GM04503 (cell line): ENCODE measurements around the gene P2RX7.

Experiments used
- DNase-seq: peaks from one replicate; pipeline ENCODE4 v3.0.0-alpha.2; 2012; ENCODE audit warnings: low read depth

Gene P2RX7

DNA sequence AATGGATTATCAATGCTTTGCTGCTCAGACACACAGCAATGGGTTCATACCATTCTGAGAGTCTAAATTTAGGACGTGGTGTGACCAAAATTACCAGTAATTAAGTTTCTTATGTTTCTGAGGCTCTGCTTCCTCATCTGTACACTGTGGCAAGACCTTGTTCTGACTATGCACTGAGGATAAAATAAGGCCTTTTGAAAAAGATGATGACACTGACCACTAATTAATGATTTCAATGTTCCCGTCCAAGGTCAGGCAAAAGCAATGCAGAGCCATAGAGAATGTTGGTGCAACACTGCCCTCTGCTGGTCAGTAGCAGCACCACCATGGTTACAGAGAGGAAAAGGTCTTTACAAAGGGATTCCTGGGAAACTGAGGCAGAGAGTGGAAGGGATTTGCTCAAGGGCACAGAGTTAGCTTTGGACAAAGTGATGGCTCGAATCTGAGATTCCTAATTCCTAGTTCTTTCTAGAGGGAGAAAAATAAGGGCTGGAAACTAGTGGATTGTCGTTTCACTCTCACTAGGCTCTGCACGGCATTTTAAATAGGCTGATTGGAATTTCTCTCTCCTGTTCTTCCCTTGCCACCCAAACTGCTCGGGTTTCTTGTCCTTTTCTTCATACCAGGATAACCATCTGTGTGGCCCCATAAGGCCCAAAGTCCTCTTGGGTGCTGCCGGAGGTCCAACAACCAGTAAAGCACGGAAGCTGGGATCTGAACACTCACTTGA lies 22.3 kb upstream of the P2RX7 start:
- peak; percentile 37 for DNase-seq

DNA sequence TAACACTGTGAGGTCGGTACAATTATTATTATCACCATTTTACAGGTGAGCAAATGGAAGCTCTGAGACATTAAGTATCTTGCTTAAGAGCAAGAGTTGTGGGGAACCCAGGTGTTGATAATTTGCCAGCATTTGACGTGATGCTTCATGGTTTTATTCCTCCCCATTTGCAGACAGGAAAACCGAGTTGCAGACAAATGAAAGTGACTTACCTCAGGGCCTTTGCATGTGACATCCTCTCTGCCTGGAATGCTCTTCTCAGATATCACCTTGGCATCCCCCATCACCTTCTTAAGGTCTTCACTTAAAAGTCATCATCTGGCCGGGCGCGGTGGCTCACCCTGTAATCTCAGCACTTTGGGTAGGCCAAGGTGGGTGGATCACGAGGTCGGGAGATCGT lies 21.0 kb upstream of the P2RX7 start:
- DNase-seq, result no peak

DNA sequence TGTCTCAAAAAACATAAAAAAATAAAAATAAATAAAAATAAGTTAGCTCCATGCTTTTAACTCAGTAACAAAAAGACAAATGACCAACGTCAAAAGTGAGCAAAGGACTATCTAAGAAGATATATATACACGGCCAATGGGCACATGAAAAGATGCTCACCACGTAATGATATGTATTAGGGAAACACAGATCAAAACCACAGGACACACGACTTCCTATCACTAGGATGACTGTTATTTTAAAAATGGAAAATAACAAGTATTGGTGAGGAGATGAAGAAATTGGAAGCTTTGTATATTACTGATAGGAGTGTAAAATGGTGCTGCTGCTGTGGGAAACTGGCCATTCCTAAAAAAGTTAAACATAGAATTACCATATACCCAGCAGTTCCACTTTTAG lies 20.2 kb upstream of the P2RX7 start:
- DNase-seq, result no peak

DNA sequence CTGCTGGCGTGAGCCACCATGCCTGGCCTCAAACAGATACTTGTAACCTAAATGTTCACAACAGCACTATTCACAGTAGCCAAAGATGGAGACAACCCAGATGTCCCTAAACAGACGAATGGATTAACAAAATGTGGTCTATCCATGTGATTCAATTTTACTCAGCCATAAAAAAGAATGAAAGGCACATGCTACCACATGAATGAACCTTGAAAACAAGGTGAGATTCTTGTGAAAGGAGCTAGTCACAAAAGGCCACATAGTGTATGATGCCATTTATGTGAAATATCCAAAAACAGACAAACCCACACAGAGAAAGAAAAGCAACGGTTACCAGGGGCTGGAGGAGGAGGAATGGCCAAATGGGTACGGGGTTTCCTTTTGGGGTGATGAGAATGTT lies 19.6 kb upstream of the P2RX7 start:
- no peak for DNase-seq

DNA sequence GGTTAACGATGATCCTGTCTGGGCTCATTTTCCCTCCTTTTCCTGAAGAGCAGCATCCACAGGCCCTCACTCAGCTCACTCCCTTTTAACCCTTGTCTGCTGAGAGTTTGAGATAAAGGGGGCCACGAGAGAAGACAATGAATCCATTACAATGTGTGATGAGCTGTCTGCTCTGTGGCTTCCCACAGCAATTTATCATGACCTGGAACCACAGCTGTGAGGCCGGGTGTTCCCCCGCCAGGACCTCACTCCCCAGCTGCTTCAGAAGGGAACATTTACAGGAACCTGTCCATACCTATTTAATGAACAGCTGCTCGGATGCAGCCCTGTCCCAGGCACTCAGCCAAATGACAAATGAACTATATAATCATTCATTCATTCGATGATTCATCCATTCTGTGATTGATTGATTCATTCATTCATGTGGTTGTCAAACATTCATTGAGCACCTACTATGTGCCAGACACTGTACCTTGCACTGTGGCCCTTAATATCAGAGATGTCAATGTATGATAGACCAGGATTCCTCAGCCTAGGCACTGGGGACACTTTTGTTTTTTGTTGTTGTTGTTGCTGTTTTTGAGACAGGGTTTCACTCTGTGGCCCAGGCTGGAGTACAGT lies 18.5 kb upstream of the P2RX7 start:
- DNase-seq, result no peak

DNA sequence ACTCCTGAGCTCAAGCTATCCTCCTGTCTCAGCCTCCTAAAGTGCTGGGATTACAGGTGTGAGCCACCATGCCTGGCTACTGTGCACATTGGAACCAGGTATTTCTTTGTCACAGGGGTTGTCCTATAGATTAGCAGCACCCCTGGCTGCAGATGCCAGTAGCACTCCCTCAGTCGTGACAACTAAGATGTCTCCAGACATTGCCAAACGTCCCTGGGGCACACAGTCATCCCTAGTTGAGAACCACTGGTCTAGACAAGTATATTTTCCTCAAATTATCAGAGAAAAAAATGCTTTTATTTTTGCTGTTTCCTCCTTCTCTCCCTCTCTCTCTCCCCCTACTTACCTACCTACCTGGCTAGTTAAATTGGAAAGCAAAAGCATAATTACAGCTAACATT lies 17.9 kb upstream of the P2RX7 start:
- no peak for DNase-seq

DNA sequence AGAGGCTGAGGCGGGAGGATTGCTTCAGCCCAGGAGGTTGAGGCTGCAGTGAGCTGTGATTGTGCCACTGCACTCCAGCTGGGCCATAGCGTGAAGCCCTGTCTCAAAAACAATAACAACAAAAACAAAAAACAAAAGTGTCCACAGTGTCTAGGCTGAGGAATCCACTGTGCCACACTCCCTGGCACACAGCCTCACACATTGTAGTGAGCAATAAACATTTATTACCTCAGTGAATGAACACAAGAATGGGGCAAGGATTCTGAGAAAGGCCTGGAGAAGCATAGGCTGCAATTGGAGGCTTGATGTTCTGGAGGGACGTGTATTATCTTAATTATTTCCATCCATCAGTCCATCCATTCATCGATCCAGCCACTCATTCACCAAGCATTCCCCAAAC lies 17.1 kb upstream of the P2RX7 start:
- DNase-seq, result no peak

DNA sequence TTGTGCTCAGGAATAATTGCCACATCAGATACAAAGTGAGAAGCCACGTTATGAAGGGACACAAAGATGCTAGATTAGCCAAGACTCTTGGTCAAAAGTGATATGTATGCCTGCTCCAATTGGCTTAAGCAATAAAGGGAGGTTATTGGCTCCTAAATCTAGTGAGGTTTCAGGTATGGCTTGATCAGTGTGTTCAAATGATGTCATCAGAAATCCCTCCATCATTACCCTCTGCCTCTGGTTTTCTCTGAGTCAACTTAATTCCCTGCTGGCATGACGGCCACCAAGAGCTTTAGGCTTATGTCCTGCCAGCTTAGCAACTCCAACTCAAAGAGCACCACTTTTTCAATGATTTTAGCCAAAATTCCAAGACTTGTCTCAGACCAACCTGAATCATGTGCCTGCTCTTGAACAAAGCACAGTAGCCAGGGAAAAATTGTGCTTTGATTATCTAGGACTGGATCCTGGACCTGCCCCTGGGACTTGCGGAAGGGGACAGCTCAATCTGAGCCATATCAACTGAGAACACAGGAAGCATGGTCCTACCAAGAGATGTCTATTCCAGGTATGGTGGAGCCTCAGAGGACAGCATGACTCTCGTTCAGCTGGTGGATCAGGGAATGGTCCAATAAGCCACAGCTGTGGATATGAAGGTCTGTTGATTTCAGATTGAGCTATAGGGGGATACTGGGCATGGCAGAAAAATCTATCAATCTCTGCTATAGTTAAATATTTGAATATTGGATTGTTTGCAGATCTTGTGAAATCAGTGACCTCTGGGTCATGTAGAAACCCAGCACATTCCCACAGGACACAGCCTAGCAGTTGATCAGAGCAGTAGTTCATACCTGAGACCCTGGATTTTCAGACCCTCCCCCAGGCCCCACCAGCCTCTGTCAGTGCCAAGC lies 16.1 kb upstream of the P2RX7 start:
- DNase-seq, result no peak

DNA sequence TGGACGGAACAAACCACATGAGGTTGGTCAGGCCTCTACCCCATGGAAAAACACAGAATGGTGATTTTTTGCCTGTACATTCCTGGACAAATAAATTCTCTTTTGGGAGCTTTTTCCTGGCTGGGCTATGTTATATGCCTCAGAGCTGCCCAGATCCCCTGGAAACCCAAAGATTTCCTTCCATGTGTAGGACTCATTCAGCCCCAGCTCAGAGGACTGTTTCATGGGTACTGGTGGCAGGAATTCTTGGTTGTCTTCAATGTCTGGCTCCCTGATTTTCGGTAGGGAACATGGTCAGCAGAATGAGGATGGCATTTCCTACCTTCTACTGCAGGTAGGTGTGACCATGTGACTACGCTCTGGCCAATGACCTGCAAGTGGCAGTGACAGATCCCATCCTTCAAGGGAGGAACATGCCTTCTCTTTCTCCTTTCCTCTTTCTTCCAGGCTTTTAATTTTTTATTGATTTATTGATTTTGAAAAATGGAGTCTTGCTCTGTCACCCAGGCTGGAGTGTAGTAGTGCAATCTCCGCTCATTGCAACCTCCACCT lies 15.4 kb upstream of the P2RX7 start:
- no peak for DNase-seq

DNA sequence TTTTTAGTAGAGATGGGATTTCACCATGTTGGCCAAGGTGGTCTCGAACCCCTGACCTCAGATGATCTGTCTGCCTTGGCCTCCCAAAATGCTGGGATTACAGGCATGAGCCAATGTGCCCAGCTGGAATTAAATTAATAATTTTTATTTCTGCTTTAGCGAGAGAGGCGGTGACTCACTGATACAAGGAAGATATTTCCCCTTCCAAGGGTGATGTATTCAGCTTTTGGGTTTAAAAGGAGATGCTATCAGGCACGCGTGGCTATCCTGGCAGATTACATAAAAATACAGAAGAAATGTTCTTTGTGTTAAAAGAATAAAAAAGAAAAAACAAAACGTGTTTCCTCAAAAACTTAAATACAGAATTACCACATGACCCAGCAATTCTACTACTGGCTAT lies 12.4 kb upstream of the P2RX7 start:
- DNase-seq, result no peak

DNA sequence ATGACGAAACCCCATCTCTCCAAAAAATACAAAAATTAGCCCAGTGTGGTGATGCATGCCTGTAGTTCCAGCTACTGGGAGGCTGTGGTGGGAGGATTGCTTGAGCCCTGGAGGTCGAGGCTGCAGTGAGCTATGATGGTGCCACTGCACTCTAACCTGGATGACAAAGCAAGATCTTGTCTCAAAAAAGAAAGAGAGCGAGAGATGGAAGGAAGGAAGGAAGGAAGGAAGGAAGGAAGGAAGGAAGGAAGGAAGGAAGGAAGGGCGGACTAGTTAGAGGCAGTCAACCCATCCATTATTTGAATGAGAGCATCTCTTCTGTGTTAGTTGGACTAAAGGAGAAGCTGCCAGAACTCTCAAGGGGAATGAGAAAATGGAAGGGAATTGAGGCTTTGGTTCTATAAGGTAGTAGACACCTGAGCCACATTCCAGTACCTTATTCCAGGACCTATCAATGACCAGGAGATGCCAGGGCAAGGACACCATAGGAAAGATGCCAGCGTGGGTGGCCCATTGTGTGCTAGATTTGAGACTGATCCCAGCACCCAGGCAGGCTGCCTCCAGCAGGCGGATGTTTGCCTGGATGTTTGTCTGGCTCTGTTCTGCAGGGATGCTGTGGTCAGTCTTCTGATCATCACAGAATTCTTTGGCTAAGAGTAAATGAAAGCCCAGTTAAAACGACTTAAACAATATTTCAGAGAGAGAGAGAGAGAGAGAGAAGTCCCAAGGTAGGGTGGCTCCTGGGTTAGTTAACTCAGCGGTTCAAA lies 11.5 kb upstream of the P2RX7 start:
- DNase-seq, result no peak

DNA sequence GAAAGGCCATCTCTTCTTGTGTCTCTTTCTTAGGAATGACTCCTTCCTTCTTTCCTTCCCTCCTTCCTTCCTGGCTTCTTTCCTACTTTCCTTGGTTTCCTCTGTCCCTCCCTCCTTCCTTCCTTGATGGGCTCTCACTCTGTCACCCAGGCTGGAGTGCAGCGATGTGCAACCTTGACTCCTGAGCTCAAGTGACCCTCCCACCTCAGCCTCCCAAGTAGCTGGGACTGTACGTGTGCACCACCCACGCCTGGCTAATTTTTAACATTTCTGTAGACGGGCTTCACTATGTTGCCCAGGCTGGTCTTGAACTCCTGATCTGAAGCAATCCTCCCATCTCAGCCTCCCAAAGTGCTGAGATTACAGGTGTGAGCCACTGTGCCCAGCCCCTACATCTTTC lies 10.9 kb upstream of the P2RX7 start:
- DNase-seq, result no peak

DNA sequence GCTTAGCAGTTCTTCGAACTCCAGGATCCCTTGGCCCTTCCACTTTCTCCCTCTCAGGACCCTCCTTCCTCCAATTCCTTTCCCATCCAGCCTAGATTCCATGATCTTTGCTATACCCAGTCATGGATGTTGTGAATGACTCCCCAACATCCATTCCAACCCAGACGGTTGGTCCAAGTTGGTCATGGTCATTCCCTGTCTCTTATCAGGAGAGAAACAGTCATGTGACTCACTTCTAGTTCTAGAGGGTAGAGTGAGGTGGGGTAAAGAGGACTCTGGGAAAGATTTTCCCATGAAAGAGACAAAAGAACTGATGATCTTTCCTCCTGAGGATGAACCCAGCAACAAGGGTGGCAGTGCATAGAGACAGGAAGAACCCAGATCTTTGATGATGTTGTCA lies 9.2 kb upstream of the P2RX7 start:
- no peak for DNase-seq

DNA sequence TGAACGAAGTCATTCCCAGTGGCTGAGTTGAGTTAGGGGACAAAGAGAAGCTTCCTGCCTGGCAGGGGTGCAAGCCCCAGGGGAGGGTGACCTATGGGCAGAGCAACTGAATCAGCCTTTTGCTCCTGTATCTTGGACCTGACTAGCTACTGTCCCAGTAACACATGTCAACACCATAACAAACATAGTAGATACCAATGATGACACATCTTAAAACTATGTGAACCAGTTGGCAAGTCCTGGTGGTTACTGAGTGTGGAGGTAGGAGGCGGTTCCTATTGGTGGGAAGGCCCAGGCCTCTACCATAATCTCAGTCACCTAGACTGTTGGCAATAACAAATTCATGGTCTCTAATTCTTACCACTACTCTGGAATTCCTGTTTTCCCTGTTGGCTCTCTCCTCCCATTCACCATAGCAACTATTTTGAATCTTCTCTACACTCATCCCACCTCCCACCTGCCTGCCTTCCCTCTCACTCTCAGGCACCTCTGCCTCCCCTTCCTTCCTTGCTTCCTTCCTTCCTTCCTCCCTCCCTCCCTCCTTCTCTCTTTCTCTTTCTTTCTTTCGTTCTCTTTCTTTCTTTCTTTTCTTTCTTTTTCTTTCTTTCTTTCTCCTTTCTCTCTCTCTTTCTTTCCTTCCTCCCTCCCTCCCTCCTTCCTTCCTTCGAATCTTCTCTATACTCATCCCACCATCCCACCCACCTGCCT lies 8.1 kb upstream of the P2RX7 start:
- DNase-seq, result peak; percentile 95

DNA sequence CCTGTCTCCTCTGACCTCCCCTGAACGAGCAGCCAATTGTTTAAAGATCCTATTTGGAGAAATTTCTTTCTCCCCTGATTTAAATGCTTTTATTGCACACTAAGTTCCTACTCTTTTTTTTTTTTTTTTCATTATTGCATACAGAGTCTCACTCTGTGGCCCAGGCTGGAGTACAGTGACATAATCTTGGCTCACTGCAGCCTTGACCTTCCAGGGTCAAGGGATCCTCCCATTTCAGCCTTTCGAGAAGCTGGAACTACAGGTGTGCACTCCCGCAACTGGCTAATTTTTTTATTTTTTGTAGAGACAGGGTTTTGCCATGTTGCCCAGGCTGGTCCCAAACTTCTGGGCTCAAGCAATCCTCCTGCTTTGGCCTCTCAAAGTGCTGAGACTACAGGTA lies 5.2 kb upstream of the P2RX7 start:
- DNase-seq, result no peak

DNA sequence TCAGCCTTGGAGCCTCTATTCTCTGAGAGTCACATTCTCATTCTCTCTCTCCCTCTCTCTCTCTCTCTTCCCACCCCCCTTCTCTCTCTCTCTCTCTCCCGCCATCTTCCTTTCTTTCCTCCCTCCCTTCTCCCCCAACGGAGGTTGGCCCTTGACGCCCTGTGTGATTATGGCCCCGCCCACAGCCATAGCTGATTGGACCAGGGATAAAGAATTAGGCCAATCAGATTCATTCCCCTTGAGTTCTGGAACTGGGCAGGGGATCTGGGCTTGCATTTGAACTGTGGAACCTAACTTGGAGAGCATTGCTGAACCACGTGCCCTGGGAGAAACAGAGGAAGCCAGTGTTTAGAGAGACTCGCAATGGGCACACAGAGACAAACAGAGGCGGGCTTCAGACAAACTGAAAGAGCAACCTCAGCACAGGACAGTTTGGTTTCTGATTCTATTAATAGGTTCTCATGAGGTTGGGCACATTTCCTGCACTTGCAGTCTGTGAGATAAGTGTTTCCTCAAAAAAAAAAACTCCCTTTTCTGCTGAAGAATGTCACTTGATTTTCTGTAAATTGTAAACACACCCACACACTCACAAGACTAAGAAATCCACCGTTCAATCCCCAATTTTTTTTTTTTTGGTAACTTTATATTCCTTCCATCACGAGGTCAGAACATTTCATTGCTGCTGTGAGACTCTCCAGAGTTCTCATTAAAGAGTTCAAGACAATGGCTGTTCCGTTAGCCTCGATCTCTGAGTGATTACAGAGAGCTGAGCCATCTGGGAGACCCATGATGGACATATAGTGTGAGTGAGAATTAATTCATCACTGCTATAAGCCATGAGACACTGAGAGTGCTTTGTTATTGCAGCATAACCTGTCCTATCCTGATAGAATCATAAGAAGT lies 3.5 kb upstream of the P2RX7 start:
- no peak for DNase-seq

DNA sequence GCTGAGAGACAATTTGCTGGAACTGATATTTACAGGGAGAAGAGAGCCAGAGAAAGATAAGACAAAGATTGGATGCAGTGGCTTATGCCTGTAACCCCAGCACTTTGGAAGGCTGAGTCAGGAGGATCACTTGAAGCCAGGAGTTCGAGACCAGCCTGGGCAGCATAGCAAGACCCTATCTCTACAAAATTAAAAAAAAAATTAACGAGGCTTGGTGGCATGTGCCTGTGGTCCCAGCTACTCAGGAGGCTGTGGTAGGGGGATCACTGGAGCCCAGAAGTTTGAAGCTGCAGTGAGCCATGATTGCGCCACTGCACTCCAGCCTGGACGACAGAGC lies 2.9 kb upstream of the P2RX7 start:
- no peak for DNase-seq

DNA sequence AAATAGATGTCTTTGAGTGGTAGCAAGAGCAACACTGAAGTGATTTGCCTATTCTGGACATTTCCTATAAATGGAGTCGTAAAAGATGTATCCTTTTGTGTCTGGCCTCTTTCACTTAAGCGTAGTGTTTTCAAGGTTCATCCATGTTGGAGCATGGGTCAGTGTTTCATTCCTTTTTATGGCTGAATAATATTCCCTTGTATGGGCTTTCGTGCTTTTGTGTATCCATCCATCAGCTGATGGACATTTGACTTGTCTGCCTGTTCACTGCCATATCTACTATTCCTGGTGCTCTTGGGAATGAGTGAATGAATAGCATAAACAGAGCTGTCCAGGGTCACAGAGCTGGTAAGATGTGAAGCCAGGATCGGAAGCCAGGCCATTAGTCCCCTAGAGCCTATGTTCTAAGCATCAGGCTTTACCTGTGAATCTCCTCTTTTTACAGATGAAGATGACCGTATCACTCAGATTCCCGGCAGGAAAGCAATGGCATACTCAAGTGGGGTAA lies 1.8 kb upstream of the P2RX7 start:
- DNase-seq, result no peak

DNA sequence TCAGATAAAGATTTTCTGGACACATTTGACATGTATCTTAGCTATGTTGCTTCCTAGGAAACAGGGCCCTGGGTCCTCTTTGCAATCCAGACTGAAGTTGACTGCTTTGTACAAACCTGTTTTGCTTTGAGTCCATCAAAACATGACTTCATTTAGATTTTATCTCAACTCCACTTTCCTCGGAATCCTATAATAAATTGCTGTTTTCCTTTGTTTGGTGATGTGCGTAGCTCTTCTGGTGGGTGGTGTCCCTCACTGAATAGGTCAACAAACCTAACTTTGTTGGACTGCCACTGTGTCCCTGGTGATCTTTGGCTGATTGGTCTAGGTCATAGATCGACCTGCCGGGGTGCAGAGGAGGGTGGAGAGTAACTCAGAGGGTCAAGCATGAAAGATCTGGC lies 735 bp upstream of the P2RX7 start:
- DNase-seq, result no peak

DNA sequence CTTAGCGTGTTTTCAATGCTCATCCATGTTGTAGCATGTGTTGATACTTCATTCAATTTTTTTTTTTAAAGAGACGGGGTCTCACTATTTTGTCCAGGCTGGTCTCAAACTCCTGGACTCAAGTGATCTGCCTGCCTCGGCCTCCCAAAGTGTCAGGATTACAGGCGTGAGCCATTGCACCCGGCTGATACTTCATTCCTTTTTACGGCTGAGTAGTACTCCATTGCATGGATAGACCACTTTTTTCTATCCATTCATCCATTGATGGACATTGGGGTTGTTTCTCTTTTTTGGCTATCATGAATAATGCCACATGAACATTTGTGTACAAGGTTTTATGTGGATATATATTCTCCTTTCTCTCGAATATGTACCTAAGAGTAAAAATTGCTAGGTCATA lies 1.2 kb downstream of the P2RX7 start:
- no peak for DNase-seq
